H1 (cell line): ENCODE measurements around the gene FMNL2. TPM values are rescaled to one million over a fixed set of nuclear protein-coding genes. Genes with fewer than 3 reads are reported as not detected.

Experiments
- CTCF ChIA-PET: fragments of 300-600 bp; sonication (Branson Sonifier 250); formaldehyde crosslinking; loops from one replicate; lab custom pipeline; 2021; ENCODE audit not compliant: partially characterized antibody; lab: Charles Lee
- POLR2A ChIA-PET: fragments of 300-600 bp; sonication (Branson Sonifier 250); formaldehyde crosslinking; loops from one replicate; lab custom pipeline; 2021; ENCODE audit warnings: inconsistent platforms; ENCODE audit not compliant: partially characterized antibody; lab: Charles Lee
- DNase-seq, 2 experiments: peaks; one replicate each; pipeline versions ENCODE4 v3.0.0 to v3.0.0-alpha.2; 2010 to 2022; ENCODE audit warnings: low spot score in 2 of 2, low read depth in 1 of 2, mixed read lengths in 1 of 2
- FAIRE-seq: peaks from 2 replicates; lab custom pipeline; 2011; peaks lifted over from hg19 to GRCh38; lab: Jason Lieb, UNC
- H2AFZ ChIP-seq: 2 replicates; pipeline ENCODE4 v1.8.1; 2012; ENCODE audit warnings: low read length, inconsistent platforms
- H2AK5ac ChIP-seq: 2 replicates; pipeline ENCODE4 v1.6.1; 2013; ENCODE audit warnings: low read depth, low read length
- H2BK120ac ChIP-seq: replicated peaks from 2 replicates; pipeline ENCODE3; 2013; ENCODE audit warnings: low read depth, low read length, inconsistent platforms
- H2BK12ac ChIP-seq: 2 replicates; pipeline ENCODE4 v1.6.1; 2013; ENCODE audit warnings: low read depth, low read length
- H2BK15ac ChIP-seq: 2 replicates; pipeline ENCODE4 v1.6.1; 2013; ENCODE audit warnings: low read length
- H2BK20ac ChIP-seq: 2 replicates; pipeline ENCODE4 v1.6.1; 2013; ENCODE audit warnings: low read length
- H2BK5ac ChIP-seq: 2 replicates; pipeline ENCODE4 v1.6.1; 2013; ENCODE audit warnings: low read depth, low read length
- H3K14ac ChIP-seq: 2 replicates; pipeline ENCODE4 v1.6.1; 2013; ENCODE audit warnings: inconsistent platforms; ENCODE audit not compliant: insufficient read length
- H3K18ac ChIP-seq: 2 replicates; pipeline ENCODE4 v1.6.1; 2013; ENCODE audit warnings: low read length; ENCODE audit errors: extremely low read depth
- H3K23ac ChIP-seq: 2 replicates; pipeline ENCODE4 v1.6.1; 2013; ENCODE audit warnings: inconsistent platforms; ENCODE audit not compliant: insufficient read length
- H3K23me2 ChIP-seq: 2 replicates; pipeline ENCODE4 v1.6.1; 2013; ENCODE audit warnings: low read depth, low read length
- H3K27ac ChIP-seq: 2 replicates; pipeline ENCODE4 v1.6.1; 2011; ENCODE audit warnings: low read depth, low read length, inconsistent platforms
- H3K27me3 ChIP-seq, 4 experiments: replicated peaks in 1 of 4; 1 replicate in 1 of 4; 2 replicates in 3 of 4; pipeline versions ENCODE4 v1.6.1 to v1.8.1; 2011 to 2013; ENCODE audit warnings: low read length in 3 of 4, mild to moderate bottlenecking in 3 of 4, inconsistent platforms in 2 of 4, mixed read lengths in 2 of 4, moderate library complexity in 1 of 4; ENCODE audit not compliant: control insufficient read depth in 3 of 4, insufficient read depth in 3 of 4; ENCODE audit errors: extremely low read depth in 1 of 4
- H3K36me3 ChIP-seq, 4 experiments: 2 replicates each; pipeline versions ENCODE4 v1.6.1 to v1.8.1; 2011 to 2013; ENCODE audit warnings: mild to moderate bottlenecking in 4 of 4, low read length in 3 of 4, moderate library complexity in 2 of 4, control low read depth in 1 of 4, inconsistent platforms in 1 of 4; ENCODE audit not compliant: insufficient read depth in 4 of 4, control insufficient read depth in 2 of 4
- H3K4ac ChIP-seq: replicated peaks from 2 replicates; pipeline ENCODE3; 2013; ENCODE audit warnings: low read length, low read depth, mixed read lengths, inconsistent platforms; ENCODE audit not compliant: insufficient read length
- H3K4me1 ChIP-seq, 4 experiments: replicated peaks in 1 of 4; 1 replicate in 1 of 4; 2 replicates in 3 of 4; pipeline versions ENCODE4 v1.6.1 to v1.8.1; 2011 to 2013; ENCODE audit warnings: low read length in 3 of 4, inconsistent platforms in 2 of 4, mixed read lengths in 1 of 4; ENCODE audit not compliant: insufficient read depth in 4 of 4, control insufficient read depth in 3 of 4
- H3K4me2 ChIP-seq, 2 experiments: 2 replicates each; pipeline versions ENCODE4 v1.6.1 to v1.8.1; 2011 to 2013; ENCODE audit warnings: low read depth in 2 of 2, low read length in 2 of 2, control low read depth in 1 of 2, inconsistent platforms in 1 of 2, mild to moderate bottlenecking in 1 of 2; ENCODE audit not compliant: insufficient read depth in 1 of 2
- H3K4me3 ChIP-seq, 4 experiments: fragments of 200-600, 300-600 bp in 1 of 4; sonication (generic), shearing (Covaris generic), sonication (Bioruptor Twin) in 1 of 4; 2 replicates each; pipeline versions ENCODE4 v1.5.1 to v1.8.1; 2011 to 2016; ENCODE audit warnings: low read length in 4 of 4, low read depth in 3 of 4, control low read depth in 2 of 4, inconsistent platforms in 2 of 4, mild to moderate bottlenecking in 2 of 4, mixed read lengths in 1 of 4, moderate library complexity in 1 of 4; ENCODE audit not compliant: insufficient read depth in 2 of 4; ENCODE audit errors: extremely low read depth in 1 of 4
- H3K56ac ChIP-seq: replicated peaks from 2 replicates; pipeline ENCODE3; 2013; ENCODE audit warnings: low read depth, mild to moderate bottlenecking, mixed read lengths, low read length, inconsistent platforms; ENCODE audit not compliant: insufficient read length
- H3K79me1 ChIP-seq: 2 replicates; pipeline ENCODE4 v1.6.1; 2013; ENCODE audit warnings: low read depth, low read length, control low read depth
- H3K79me2 ChIP-seq, 2 experiments: 2 replicates each; pipeline versions ENCODE4 v1.6.1 to v1.8.1; 2012 to 2013; ENCODE audit warnings: low read length in 2 of 2, mild to moderate bottlenecking in 2 of 2, inconsistent platforms in 1 of 2; ENCODE audit not compliant: insufficient read depth in 2 of 2, control insufficient read depth in 1 of 2
- H3K9ac ChIP-seq, 4 experiments: replicated peaks in 1 of 4; 1 replicate in 1 of 4; 2 replicates in 3 of 4; pipeline versions ENCODE4 v1.6.1 to v1.8.1; 2011 to 2013; ENCODE audit warnings: low read depth in 3 of 4, low read length in 3 of 4, control low read depth in 2 of 4, mild to moderate bottlenecking in 2 of 4, moderate library complexity in 2 of 4, inconsistent platforms in 1 of 4; ENCODE audit errors: extremely low read depth in 1 of 4
- H3K9me3 ChIP-seq, 2 experiments: 2 replicates each; pipeline versions ENCODE4 v1.6.1 to v1.8.1; 2012 to 2013; ENCODE audit warnings: mild to moderate bottlenecking in 2 of 2, moderate library complexity in 2 of 2, control low read depth in 1 of 2, inconsistent platforms in 1 of 2, low read depth in 1 of 2, low read length in 1 of 2, mixed read lengths in 1 of 2; ENCODE audit not compliant: insufficient read depth in 2 of 2
- H4K20me1 ChIP-seq, 2 experiments: replicated peaks in 1 of 2; 2 replicates each; pipeline versions ENCODE3 to v1.8.1; 2011 to 2013; ENCODE audit warnings: inconsistent platforms in 2 of 2, low read length in 2 of 2, mild to moderate bottlenecking in 1 of 2; ENCODE audit not compliant: insufficient read depth in 2 of 2, control insufficient read depth in 1 of 2
- H4K5ac ChIP-seq: 2 replicates; pipeline ENCODE4 v1.6.1; 2013; ENCODE audit warnings: low read length, low read depth, mixed read lengths, inconsistent platforms; ENCODE audit not compliant: insufficient read length
- H4K8ac ChIP-seq: 2 replicates; pipeline ENCODE4 v1.8.0; 2013; ENCODE audit warnings: mild to moderate bottlenecking, moderate library complexity, low read length, inconsistent platforms; ENCODE audit not compliant: insufficient read depth; ENCODE audit errors: extremely low read depth
- H4K91ac ChIP-seq: replicated peaks from 2 replicates; pipeline ENCODE3; 2013; ENCODE audit warnings: low read length, mixed read lengths, inconsistent platforms; ENCODE audit not compliant: insufficient read length
- BRCA1 ChIP-seq: IDR thresholded peaks from 2 replicates; pipeline ENCODE4 v1.6.1; 2012; ENCODE audit warnings: low read depth, low read length, improper control_type of control experiment
- KDM1A ChIP-seq: fragments of 200-600, 300-600 bp; sonication (generic); IDR thresholded peaks from 2 replicates; pipeline ENCODE4 v1.7.1; 2016; ENCODE audit warnings: mild to moderate bottlenecking, low read length, borderline replicate concordance
- KDM4A ChIP-seq: IDR thresholded peaks from one replicate; pipeline ENCODE4 v1.7.1; 2012; ENCODE audit warnings: low read depth, mild to moderate bottlenecking, moderate library complexity, low read length, inconsistent platforms; ENCODE audit not compliant: severe bottlenecking
- MAFK ChIP-seq: IDR thresholded peaks from 2 replicates; pipeline ENCODE4 v1.6.1; 2012; ENCODE audit warnings: low read depth, mild to moderate bottlenecking, improper control_type of control experiment, low read length
- POLR2A ChIP-seq, 2 experiments: IDR thresholded peaks; 1 replicate in 1 of 2; 2 replicates in 1 of 2; pipeline ENCODE4 v1.6.1; 2011; ENCODE audit warnings: low read depth in 2 of 2, low read length in 2 of 2, mild to moderate bottlenecking in 2 of 2; ENCODE audit errors: control extremely low read depth in 1 of 2
- POU5F1 ChIP-seq: IDR thresholded peaks from 2 replicates; pipeline ENCODE4 v1.6.1; 2011; ENCODE audit warnings: low read depth, mild to moderate bottlenecking, low read length, moderate library complexity
- RAD21 ChIP-seq, 2 experiments: IDR thresholded peaks in 1 of 2; conservative IDR thresholded peaks in 1 of 2; 2 replicates each; pipeline ENCODE4 v1.6.1; 2011; ENCODE audit warnings: low read depth in 2 of 2, low read length in 2 of 2, improper control_type of control experiment in 1 of 2, inconsistent platforms in 1 of 2, mild to moderate bottlenecking in 1 of 2, moderate library complexity in 1 of 2
- RNF2 ChIP-seq: fragments of 200-900, 300-1000 bp; sonication (generic); IDR thresholded peaks from 2 replicates; pipeline ENCODE4 v1.7.1; 2016; ENCODE audit warnings: borderline replicate concordance, low read depth, mild to moderate bottlenecking, antibody characterized with exemption, low read length; ENCODE audit not compliant: poor library complexity, severe bottlenecking; ENCODE audit errors: missing control alignments
- RXRA ChIP-seq: IDR thresholded peaks from 2 replicates; pipeline ENCODE4 v1.6.1; 2011; ENCODE audit warnings: low read depth, mild to moderate bottlenecking, low read length, moderate library complexity; ENCODE audit not compliant: insufficient read depth
- SP2 ChIP-seq: IDR thresholded peaks from 2 replicates; pipeline ENCODE4 v1.6.1; 2012; ENCODE audit warnings: mild to moderate bottlenecking, low read length, inconsistent platforms
- TAF7 ChIP-seq: optimal IDR thresholded peaks from 2 replicates; pipeline ENCODE3; 2011; ENCODE audit warnings: low read depth, mild to moderate bottlenecking, inconsistent platforms, low read length, moderate library complexity, borderline replicate concordance
- TBP ChIP-seq: IDR thresholded peaks from 2 replicates; pipeline ENCODE4 v1.6.1; 2011; ENCODE audit warnings: low read depth, low read length, improper control_type of control experiment
- TCF12 ChIP-seq: IDR thresholded peaks from 2 replicates; pipeline ENCODE4 v1.6.1; 2011; ENCODE audit warnings: low read depth, mild to moderate bottlenecking, low read length
- YY1 ChIP-seq: IDR thresholded peaks from 2 replicates; pipeline ENCODE4 v1.6.1; 2011; ENCODE audit warnings: low read depth, mild to moderate bottlenecking, low read length
- WGBS, 2 experiments: shearing (Covaris generic) in 1 of 2; methylation state at CpG; one replicate each; pipeline versions ENCODE4 v1.1.6 to v1.1.7; 2013 to 2015; ENCODE audit warnings: low lambda C conversion rate in 2 of 2, mixed read lengths in 2 of 2, inconsistent platforms in 1 of 2, low coverage in 1 of 2, missing lambda C conversion rate in 1 of 2; ENCODE audit not compliant: insufficient replicate concordance in 2 of 2, insufficient coverage in 1 of 2, insufficient read length in 1 of 2; ENCODE audit errors: extremely low coverage in 1 of 2, missing lambda C conversion rate in 1 of 2; 5-methylcytosine and 5-hydroxymethylcytosine counted together
- polyA plus RNA-seq, 7 experiments: library from polyadenylated mRNA; depleted of rRNA in 3 of 7; stranded (reverse) in 5 of 7; unstranded in 2 of 7; fragments of >200 nt in 5 of 7; fragments of 200-250 nt in 2 of 7; gene quantifications; 1 replicate in 5 of 7; 2 replicates in 1 of 7; 4 replicates in 1 of 7; pipeline versions ENCODE4 v1.2.1 to v1.2.3, GENCODE V29; 2011 to 2013; ENCODE audit warnings: missing spikeins in 2 of 7, mixed read lengths in 2 of 7
- total RNA-seq: library from RNA; stranded (reverse); fragmentation: NEBNext Ultra II Directional; extraction: Animal tissue kit (Norgen Biotek cat#: 25700); gene quantifications from 2 replicates; pipeline ENCODE4 v1.2.1, GENCODE V29; 2021

The FMNL2 gene
- total and polyA plus RNA-seq, 2 of the 8 experiments (the other 6 are each of a cell fraction or from before 2014, with no cell fraction given), result 15.5 to 45.1 TPM

- H2BK20ac ChIP-seq, result no peak overlapping the region
- no peak overlapping the region for H4K5ac ChIP-seq
- no peak overlapping the region for H3K4me2 ChIP-seq
- DNase-seq (no peak), FAIRE-seq (no peak)
- H3K4me1 ChIP-seq, result peaks cover 0 to 4% (median 1%) of the 10 kb centered on the region in 4 experiments; a peak in 1 of 7 replicates
- no peak overlapping the region for H2BK15ac ChIP-seq
- H2BK5ac ChIP-seq, result no peak overlapping the region
- peaks cover 2 to 41% (median 12%) of the 10 kb centered on the region in 4 experiments; a peak in 6 of 8 replicates for H3K36me3 ChIP-seq
- H3K4me3 ChIP-seq, result no peak overlapping the region
- no peak overlapping the region for H3K56ac ChIP-seq
- no peak overlapping the region for H2BK120ac ChIP-seq
- WGBS, 2 experiments, result 90% methylated on average over 2 of the region's 4 CpGs; no CpG with 5 or more reads in 1 of the 2 experiments
- H2AFZ ChIP-seq, result no peak overlapping the region
- H3K4ac ChIP-seq, result no peak overlapping the region
- H2AK5ac ChIP-seq, result no peak overlapping the region
- ChIA-PET CTCF (interaction anchor here (1.2 to 6.8 kb wide), 2 partner anchors 11 to 240 kb away, joined by 3 to 44 read pairs; no protein-coding TSS in a partner anchor), POLR2A (interaction anchor here (0.9 to 2.8 kb wide), 2 partner anchors 8 to 71 kb away, joined by 3 to 7 read pairs; partner anchors contain the start of gene PRPF40A)
- H4K8ac ChIP-seq, result no peak overlapping the region
- no peaks in the 10 kb centered on the region for H3K27me3 ChIP-seq
- no peak overlapping the region for H3K23ac ChIP-seq
- H3K9me3 ChIP-seq, result no peaks in the 10 kb centered on the region
- H4K91ac ChIP-seq, result no peak overlapping the region
- no peak overlapping the region for H2BK12ac ChIP-seq
- H3K79me1 ChIP-seq, result no peaks in the 10 kb centered on the region
- H3K9ac ChIP-seq, result no peak overlapping the region
- peaks cover 0 to 3% of the 10 kb centered on the region in 2 experiments for H4K20me1 ChIP-seq
- no peak overlapping the region for H3K14ac ChIP-seq
- H3K27ac ChIP-seq, result no peak overlapping the region
- no peaks in the 10 kb centered on the region for H3K23me2 ChIP-seq
- no peak overlapping the region for H3K18ac ChIP-seq
- H3K79me2 ChIP-seq, result no peaks in the 10 kb centered on the region
- TF ChIP-seq RXRA, result no peak
- TF ChIP-seq KDM4A, result no peak
- no peak for TF ChIP-seq MAFK
- no peak for TF ChIP-seq POU5F1
- no peak for TF ChIP-seq TCF12
- no peak for TF ChIP-seq TBP
- no peak for TF ChIP-seq KDM1A
- TF ChIP-seq RAD21 (IDR thresholded peaks at IDR 0.05 in 1 of 2, conservative IDR thresholded peaks at IDR 0.05 in 1 of 2; ENCODE audit: low read depth in 2 of 2, low read length in 2 of 2), result no peak
- no peak for TF ChIP-seq RNF2
- no peak for TF ChIP-seq YY1
- TF ChIP-seq BRCA1, result no peak
- TF ChIP-seq SP2, result no peak
- TF ChIP-seq POLR2A (IDR thresholded peaks at IDR 0.05; ENCODE audit: control extremely low read depth in 1 of 2, low read depth in 2 of 2, low read length in 2 of 2), result no peak
- no peak for TF ChIP-seq TAF7
Measured at GRCh38 chr2:152646264-152646663, 311.3 kb downstream of the FMNL2 start.
